Measurements from ENCODE around the gene ZDHHC3.

The ZDHHC3 gene

DNA sequence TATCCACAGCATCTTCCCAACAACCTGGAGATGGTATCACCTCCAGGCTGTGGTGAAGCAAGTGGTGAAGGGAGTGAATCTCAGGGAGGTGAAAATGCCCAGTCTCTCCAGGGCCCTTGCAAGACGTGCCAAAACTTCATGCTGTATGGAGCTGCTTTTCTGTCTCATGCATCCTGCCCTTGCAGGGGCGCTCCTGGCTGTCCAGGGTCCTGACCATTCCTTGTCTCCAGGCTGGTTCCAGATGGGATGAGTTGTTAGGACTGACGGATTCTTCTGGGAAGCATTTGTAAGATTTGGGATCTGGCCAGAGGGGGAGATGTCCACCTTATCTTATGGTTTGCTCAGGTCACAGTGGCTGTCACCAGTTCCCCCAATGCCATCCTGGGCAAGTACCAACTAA lies 85.7 kb downstream of the ZDHHC3 start:
- DNase-seq, result no peak

DNA sequence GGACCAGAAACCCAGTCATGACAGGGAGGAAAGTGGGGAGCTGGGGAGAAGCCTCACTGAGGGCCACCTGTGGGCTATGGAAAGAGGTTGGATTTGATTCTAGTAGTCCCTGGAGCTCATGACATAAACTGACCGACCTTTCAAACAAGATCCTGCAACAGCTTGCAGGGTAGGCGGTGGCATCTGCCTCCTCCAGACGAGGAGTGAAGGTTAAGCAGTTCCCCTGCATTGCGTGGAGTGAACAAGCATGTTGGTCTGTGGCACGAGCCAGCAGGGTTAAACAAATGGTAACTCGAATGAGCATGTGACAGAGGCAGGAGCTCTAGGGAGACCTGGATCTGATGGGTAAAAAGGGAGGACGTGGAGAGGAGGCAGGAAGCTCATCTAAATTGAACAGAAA lies 88.9 kb downstream of the ZDHHC3 start:
- no peak for DNase-seq

GRCh38 chr3:44886561-44886960 lies 89.4 kb downstream of the ZDHHC3 start:
- no peak for DNase-seq

GRCh38 chr3:44885618-44886017 lies 90.4 kb downstream of the ZDHHC3 start:
- no peak for DNase-seq

- no peak for DNase-seq
Measured at GRCh38 chr3:44883999-44884431, 92.0 kb downstream of the ZDHHC3 start.

- no peak for DNase-seq
Measured at GRCh38 chr3:44883213-44883955, 92.6 kb downstream of the ZDHHC3 start.

- DNase-seq, result no peak
Measured at GRCh38 chr3:44880284-44880683, 95.7 kb downstream of the ZDHHC3 start.

DNA sequence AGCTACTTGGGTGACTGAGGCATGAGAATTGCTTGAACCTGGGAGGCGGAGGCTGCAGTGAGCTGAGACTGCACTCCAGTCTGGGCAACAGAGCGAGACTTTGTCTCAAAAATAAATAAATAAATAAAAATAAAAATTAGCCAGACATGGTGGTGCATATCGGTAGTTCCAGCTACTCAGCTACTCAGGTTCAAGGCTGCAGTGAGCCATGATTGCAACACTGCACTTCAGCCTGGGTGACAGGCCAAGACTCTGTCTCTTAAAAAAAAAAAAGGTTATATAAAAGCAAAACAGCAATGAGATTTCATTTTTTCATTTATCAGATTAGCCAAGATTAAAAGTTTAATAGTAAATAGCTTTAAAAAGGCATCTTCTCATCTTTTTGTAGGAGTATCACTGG lies 98.6 kb downstream of the ZDHHC3 start:
- no peak for DNase-seq

DNA sequence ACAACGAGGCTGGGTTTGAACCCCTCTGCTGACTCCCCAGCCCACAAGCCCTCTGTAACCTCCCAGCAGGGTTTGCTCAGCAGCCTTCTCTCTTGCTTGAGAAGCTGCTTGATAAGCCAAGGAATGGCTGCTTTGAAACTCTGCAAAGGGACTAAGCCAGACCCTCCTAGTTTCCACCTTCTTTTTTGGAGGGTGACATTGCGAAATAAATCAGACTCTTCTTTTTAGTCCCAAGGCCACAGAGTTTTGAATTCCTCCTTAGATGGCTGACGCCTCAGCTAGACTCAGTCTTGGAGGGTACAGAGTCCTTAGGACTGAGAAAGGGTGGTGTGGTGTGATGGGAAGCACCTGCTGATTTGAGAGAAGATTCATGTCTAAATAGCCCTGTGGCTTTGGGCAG lies 100.4 kb downstream of the ZDHHC3 start:
- DNase-seq, result no peak

Data from NCI-H146 (cell line).